NCI-H510A treated with DMSO at 0.1 percent for 48 hours (cell line): Measurements from ENCODE around the gene LPIN1.
A peak's percentile ranks its signal among the peaks of the same experiment; 100 is the strongest.
"Not testable (repeated sequence)": the region's sequence is repeated elsewhere in the genome, so short reads cannot be mapped to it uniquely, and the experiment has no call there.

ENCODE experiments used
- DNase-seq: peaks from one replicate; lab custom pipeline; 2025; lab: John Stamatoyannopoulos, UW

The LPIN1 gene

DNA sequence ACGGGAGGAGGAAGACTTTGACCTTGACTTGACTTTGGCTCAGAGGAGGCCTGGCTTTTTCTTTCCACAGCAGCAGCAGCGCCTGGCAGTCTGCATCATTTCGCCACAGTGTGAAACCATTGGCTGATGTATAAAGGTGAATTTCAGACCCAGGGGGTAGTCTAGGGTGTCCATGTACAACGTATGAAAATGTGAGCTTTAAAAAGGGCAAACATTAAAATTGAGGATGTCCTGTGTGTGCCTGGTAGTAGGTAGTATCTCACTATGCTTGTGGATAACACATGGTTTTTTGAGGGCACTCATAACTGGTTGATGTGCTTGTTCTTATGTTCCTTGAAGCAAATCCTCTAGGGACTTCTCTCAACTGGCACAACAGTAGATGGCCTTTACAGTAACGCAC is 86.1 kb downstream of the LPIN1 start:
- DNase-seq, result no peak

DNA sequence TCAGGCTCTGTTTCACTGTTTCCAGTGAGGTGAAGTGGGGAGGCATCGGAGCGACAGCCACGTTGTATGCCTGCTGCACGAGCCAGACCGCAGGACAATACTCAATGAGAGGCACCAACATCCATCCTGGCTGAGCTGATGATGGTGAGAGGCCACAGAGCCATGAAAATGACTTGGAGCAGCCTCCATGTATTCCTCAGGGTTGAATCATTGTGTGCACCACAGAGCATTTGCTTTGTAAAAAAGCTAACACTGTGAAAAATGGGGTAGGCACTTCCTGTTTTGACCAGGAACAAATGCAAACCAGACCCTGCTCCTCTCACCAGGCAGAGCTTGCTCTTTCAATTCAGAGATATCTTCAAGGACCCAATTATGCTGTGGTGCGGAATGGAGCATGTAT is 87.2 kb downstream of the LPIN1 start:
- no peak for DNase-seq

DNA sequence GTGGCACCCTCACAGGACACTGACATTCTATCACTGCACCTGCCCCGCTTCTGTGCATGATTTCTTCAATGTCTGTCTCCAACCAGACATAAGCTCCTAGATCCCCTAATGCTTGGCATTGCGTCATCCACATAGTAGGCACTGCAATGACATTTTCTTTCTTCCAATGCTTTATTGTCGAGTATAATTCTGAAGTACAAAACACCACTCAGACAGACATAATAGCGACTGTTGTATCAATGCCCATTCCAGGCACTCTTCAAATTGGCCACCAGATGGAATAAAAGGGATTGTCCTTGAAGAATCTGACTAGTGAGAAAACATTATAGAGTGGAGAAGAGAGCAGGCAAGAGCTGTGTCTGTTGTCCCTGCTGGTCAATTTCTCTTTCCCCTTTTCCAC is 89.0 kb downstream of the LPIN1 start:
- peak; percentile 14 for DNase-seq

DNA sequence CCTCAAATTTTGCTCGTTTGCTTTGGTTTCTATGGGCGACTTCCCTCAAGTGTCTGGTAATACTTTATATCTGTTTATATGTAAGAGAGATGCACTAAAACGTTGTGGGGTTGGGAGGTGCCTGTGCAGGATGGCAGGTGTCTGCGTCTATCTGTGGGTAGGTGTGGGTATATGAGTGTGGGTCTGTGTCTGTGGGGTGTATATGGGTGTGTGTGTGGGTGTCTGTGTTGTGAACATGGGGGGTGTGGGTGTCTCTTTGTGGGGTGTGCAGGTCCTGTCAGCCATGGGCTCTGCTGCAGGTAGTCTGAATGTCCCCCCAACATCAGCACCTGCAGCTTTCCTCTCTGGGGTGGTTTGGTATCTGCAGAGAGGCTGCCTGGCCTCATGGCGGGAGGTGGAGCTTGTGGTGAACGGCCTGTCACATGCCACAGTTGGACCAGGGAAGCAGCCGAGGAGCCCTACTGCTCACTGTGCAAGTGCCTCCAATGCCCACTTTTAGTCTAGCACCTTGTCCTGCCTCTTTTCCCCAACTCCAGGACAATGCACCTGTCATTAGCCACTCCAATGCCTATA is 90.3 kb downstream of the LPIN1 start:
- DNase-seq, result no peak

DNA sequence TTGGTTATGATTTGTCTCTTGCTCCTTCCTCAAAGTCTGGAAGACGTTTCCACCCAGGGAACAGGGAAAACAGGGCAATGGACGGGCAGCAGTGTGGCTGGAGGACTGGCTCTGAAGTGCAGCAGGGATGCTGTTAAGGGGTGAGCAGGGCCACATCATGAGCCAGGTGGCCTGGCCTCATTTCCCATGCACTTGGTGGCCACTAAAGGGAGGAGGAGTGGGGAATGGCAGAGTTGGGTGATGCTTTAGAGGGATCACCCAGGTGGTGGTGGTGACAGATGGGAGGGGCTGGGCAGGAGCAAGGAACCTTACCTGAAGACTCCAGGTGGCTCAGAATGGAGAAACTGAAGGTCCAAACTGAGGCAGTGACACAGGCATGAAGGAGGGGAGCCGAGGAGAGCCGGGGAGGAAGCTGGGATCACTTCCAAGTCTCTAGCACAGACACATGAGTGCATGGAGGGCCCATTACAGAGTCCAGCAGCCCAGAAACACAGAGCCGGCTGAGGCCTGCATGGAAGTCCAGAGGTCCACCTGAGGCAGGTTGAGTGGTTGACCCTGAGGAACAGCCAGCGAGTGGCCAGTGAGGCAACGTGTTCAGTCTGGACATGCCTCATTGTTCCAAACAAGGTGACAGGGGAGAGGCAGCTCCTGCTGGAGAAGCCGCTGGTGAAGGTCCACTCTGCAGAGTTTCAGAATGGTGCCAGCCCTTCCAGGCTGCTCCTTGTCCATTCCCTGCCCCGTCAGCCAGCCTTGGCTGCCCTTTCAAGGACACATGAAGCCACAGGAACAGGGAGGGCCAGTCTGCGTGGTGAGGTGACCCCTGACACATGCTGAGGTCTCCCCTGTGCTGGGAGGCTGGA is 91.7 kb downstream of the LPIN1 start:
- no peak for DNase-seq

DNA sequence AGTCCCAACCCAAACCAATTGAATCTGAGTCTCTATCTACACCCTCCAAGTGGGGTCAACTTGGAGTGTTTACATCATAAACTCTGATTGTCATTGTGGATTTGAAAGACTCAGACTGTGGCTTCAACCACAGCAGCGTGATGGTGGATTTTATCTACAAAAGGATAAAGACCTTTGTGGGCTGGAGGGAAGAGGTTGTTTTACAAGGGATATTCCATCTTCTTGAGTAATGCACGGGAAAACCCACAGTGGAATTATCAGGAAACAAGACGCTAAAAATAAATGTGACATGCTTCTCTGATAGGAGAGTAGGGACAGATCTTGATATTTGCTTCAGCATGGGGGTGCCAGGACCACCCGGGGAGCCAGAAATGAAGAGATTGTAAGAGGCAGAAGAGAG is 93.5 kb downstream of the LPIN1 start:
- DNase-seq, result no peak

DNA sequence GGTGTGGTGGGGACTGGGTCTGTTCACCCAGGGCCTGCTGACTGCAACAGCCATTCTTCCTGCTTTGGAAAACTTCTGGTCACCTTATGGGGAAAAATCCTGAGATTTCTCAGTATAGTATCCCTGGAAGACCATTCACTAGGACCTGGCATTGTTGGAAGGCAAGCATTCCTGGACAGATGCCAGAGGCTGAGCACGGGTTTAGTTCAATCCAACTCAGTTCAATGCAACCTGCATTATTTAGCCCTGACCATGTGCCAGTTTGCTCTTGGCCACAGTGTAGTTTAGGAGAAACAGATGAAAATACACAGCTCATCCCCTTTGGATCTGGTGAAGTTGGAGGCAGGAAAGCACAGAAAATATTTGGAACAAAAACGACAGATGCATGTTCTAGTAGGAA is 95.9 kb downstream of the LPIN1 start:
- no peak for DNase-seq

DNA sequence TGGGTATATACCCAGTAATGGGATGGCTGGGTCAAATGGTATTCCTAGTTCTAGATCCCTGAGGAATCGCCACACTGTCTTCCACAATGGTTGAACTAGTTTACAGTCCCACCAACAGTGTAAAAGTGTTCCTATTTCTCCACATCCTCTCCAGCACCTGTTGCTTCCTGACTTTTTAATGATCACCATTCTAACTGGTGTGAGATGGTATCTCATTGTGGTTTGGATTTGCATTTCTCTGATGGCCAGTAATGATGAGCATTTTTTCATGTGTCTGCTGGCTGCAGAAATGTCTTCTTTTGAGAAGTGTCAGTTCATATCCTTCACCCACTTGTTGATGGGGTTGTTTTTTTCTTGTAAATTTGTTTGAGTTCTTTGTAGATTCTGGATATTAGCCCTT is 98.4 kb downstream of the LPIN1 start:
- not testable (repeated sequence) for DNase-seq

DNA sequence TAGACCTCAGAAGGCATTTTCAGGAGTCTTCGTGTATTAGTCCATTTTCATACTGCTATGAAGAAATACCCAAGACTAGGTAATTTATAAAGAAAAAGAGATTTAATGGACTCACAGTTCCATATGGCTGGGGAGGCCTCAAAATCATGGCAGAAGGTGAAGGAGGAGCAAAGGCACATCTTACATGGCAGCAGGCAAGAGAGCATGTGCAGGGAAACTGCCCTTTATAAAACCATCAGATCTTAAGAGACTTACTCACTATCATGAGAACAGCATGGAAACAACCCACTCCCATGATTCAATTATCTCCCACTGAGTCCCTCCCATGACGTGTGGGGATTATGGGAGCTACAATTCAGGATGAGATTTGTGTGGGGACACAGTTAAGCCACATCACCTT is 101.5 kb downstream of the LPIN1 start:
- DNase-seq, result not testable (repeated sequence)

DNA sequence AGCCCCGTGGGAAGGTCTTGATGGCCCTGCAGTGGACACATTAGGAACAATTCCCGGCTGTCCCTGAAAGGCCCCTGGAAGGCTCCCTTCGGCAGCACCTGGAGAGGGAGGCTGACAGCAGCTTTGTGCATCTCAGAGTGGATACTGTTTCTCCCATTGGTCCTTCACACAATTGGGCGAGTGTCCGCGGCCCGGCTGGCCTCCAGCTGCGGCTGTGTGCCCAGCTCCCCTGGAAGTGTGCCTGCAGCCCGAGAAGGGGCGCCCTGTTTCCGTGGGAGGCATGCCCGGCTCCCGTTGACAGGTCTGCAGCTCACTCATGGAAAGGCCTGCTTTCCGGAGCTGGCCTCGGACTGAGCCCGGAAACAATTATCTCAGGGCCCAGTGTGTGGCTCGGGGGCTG is 103.7 kb downstream of the LPIN1 start:
- DNase-seq, result no peak

DNA sequence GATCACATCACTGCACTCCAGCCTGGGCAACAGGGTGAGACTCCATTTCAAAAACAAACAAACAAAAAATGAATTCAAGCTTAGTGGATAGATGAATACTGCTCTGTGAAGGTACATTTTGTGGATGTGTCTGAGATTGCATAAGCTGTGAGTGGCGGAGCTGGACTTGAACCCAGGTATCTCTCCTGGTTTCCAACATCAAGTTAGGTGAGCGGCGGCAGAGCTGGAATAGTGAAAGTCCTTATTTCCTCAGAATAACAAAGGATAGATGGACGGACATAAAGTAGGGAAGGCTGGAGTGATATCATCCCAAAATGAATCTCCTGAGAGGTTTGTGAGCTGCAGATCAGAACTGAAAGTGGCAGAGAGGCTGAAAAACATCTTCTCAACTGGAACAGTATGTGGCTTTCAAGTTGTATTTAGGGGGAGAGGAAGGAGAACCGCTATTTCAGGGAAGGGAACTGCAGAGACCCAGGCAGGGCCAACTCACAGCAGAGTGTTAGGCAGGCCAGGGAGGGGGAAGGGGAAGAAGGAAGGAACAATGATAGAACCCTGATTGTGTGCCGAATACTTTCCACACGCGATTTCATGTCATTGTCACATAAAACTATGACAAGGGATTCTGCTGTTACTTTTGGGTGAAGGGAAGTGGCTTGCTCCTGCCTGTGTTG is 106.2 kb downstream of the LPIN1 start:
- no peak for DNase-seq

DNA sequence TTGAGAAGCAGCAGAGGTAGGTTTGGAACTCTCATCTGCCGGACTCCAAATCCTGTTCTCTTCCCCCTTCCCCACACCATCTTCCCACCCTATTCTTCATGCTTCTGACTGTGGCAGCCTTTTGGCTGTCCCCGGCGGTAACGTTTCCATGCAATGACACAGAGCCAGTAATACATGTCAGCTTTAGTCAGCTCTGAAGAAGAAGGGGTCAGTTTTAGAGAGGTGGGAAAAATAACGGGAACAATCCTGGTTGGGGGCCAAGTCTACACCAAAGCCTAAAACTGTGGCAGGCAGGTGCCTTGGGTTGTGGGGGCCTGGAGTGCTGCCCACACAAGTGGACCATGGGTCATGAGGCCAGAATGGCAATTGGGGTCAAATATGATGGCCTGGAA is 106.8 kb downstream of the LPIN1 start:
- no peak for DNase-seq

DNA sequence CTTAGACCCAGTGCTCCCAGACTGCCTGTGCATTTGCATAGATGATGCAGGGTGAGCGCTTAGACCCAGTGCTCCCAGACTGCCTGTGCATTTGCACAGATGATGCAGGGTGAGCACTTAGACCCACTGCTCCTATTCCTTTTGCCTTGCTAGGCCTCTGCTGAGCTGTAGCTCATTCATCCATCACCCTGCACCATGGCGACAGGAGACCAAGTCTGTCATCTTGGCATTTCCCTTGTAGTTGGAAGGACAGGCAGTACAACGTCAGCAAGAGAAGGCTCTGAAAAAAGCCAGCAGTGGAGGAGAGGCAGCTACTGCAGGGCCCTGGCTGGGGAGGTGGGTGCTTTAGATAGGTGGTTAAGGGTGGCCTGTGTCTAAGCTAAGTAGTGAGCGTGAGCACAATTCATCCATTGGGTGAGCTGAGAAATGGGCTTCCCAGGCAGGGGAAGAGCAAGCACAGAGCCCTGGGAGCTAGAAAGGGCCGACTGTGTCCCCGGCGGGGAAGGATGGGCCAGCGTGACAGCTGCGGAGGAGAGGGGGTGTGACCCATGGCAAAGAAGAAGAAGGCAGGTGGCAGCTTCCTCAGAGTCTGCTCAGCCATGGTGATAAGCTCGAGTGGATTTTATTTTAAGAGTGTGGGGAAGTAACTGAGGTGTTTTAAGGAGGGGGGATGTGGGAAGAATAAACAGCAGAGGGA is 108.8 kb downstream of the LPIN1 start:
- DNase-seq, result no peak

DNA sequence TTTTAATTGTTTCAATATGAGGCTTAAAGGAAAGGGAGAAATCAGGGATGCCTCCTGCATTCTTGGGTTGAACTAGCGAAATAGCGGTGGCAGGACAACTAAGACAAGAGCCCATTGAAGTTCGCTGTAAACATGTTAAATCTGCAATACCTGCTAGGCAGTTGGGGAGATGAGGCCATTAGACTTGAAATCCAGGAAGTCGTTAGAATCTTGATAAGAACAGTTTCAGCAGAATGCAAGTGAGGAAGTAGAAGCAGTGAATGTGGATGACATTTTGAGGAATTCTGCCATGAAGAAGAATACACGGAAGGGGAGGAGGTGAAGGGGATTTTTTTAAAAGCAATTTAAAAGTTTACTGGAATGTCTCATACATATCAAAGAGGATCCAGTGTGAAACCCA is 109.7 kb downstream of the LPIN1 start:
- no peak for DNase-seq

DNA sequence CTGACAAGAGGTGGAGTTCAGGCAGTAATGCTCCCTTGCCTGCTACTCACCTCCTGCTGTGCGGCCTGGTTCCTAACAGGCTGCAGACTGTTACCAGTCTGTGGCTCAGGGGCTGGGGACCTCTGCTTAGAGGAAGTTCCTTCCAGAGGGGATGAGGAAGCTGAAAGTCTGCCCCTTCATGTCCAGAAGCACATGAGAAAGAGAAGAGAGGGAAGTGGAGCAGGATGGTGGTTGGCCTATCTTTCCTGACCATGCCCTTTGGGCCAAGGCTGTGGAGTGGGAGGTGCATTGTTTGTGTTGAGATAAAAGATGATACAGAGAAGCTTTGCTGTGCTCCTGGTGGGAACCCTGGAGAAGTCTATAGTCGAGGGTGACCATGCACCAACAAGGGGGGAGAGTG is 112.5 kb downstream of the LPIN1 start:
- no peak for DNase-seq

DNA sequence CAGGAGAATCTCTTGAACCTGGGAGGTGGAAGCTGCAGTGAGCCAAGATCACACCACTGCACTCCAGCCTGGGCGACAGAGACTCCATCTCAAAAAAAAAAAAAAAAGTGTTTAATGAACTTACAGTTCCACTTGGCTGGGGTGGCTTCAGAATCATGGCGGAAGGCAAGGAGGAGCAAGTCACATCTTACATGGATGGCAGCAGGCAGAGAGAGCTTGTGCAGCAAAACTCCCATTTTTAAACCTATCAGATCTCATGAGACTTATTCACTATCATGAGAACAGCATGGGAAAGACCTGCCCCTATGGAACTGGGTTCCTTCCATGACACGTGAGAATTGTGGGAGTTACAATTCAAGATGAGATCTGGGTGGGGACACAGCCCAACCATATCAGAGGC is 113.5 kb downstream of the LPIN1 start:
- not testable (repeated sequence) for DNase-seq

DNA sequence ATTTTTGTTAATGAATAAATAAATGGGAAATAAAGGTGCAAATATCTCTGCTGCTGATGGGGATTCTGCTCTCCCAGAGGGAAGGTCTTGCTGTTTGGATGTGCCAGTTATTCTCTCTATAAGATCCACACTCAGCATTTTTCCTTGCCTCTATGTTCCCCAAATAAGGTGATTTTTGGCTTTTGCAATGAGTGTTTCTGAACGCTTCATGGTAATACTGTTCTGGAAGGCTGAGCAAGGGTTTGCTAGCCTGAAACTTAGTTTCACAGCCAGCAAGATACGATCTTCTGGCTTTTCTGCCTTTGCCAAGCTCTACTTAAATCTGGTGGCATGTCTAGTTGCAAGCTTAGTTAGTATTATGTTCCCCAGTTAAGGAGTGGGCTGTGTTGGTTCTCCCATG is 114.6 kb downstream of the LPIN1 start:
- DNase-seq, result no peak

DNA sequence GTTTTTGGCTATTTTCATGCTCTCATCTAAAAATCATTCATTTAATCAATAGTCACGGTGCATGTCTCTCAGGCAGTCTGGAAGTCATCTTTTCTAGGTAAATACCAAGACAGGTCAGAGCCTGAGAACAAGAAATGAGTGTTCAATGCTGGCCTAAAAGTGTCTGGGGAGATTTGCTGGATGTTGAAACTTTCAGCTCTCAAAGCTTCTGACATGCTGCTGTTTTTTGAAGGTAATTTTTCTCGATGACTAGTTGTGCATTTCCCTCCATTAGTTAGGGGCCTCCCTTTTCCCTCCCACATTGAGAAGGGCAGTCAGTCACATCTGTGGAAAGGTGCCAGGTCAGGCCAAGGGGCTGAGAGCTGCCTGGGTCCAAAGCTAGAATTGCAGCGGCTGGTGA is 115.6 kb downstream of the LPIN1 start:
- DNase-seq, result no peak

DNA sequence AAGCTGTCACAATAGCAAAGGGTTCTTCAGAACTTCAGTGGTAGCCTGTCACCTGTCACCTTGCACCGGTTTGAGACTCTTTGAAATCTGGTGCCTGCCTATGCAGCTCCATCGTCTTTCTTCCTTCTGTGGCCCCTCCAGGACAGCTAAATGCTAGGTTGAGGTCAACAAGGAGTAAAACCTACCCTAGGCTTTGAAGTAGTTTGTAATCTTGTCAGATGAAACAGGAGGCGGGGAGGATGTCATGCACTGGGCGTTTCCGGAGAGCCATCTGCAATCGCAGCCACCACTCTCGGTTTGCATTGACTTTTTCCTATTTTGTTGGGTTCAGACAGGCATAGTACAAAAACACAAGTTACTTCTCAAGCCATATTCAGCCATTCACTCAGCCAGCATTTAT is 116.7 kb downstream of the LPIN1 start:
- no peak for DNase-seq

DNA sequence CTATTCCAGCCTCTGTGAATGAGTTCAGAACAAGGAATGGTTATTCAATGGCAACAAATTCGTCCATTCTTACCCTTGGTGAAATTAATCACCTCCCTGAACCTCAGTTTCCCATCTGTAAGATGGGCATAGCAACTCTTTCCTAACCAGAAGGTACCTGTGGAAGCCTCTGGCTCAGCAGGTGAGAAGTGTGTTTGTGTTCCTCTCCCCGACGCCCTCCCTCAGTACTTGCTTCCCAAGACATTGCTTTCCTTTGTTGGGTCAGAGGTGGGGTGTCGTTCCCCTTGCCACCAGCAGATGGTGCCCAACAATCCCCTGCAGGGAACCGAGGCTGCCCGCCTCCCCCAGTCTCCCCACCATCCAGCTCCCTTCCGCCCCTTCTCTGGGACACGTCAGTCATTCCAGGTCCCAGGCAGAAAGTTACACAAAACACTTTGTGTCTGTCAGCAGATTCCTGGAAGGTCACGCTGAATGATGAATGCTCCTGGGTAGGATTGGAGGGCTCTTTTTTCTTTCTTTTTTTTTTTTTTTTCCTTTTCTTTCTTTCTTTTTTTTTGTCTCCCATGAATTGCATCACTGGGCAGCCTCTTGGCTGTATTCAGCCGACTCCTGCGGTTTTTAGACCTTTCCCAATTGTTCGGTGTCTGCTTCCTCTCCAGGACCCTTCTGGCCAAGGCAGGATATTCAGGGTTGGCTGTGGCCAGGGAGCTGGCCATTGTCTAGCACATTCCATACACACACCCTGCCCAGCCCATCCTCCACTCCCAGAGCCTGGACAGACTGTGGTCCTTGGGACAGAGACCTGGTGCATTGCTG is 117.3 kb downstream of the LPIN1 start:
- peak; percentile 76 for DNase-seq

DNA sequence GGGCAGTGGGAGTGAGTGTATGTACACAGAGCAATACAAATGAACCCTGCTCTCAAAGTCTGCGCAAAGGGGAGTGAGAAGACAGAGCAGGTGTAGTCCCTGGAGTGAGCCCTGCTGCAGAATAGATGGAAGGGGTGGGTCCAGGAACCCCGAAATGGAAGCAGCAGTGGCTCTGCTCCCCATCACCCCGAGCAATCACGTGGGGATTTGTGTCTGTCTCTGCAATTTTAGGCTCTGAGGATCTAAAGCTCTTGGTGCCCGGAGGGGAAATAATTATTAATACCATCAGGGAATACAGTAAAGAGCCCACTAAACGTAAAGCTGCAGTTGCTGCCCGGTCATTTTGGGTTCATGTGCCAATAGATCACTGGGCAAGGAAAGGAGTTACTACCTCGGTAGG is 118.3 kb downstream of the LPIN1 start:
- DNase-seq, result no peak

DNA sequence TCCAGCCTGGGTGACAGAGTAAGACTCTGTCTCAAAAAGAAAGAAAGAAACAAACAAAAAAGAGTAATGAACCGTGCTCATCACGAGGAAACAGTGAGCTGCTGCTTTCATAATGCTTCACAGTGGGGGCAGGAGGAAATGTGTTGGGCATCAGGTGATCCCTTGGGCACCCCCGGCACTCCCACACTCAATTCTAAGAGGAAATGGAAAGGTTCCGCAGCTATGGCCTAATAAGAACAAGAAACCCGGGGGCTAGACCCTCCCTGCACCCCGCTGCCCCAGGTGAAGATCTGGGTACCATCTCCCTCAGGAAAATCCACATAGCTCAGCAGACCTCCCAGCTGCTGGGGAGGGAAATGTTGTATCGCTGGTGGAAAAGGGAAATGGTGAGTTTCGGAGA is 118.9 kb downstream of the LPIN1 start:
- no peak for DNase-seq
